ENCODE measurements around the gene MBD6. TPM values are rescaled to one million over a fixed set of nuclear protein-coding genes. Genes with fewer than 3 reads are reported as not detected.

MBD6 gene

DNA sequence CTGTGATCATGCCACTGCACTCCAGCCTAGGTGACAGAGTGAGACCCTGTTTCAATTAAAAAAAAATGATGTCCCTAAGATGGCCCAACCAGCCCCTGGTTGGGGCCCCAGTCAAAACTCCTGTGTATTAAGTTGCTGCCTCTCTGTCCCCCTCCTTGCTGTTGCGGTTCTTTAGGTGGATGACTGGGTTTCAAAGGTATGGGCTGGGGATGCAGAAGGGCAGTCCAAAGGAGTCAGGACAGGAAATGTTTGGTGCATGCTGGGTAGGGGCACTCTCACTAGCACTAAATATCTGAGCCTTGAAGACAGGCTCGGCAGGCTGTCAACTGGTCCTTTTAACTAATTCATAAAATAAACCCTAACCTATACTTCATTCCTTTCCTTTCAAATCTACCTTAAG is 56.4 kb downstream of the MBD6 start:
- H3K4me3 ChIP-seq (replicated peaks; ENCODE audit: insufficient read depth, low read length): no peak overlapping the region
- TF ChIP-seq, protein P1, sequence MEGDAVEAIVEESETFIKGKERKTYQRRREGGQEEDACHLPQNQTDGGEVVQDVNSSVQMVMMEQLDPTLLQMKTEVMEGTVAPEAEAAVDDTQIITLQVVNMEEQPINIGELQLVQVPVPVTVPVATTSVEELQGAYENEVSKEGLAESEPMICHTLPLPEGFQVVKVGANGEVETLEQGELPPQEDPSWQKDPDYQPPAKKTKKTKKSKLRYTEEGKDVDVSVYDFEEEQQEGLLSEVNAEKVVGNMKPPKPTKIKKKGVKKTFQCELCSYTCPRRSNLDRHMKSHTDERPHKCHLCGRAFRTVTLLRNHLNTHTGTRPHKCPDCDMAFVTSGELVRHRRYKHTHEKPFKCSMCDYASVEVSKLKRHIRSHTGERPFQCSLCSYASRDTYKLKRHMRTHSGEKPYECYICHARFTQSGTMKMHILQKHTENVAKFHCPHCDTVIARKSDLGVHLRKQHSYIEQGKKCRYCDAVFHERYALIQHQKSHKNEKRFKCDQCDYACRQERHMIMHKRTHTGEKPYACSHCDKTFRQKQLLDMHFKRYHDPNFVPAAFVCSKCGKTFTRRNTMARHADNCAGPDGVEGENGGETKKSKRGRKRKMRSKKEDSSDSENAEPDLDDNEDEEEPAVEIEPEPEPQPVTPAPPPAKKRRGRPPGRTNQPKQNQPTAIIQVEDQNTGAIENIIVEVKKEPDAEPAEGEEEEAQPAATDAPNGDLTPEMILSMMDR (IDR thresholded peaks at IDR 0.05; ENCODE audit: insufficient read depth, low read length): no peak
- no peak for TF ChIP-seq SPI1 (IDR thresholded peaks at IDR 0.05; ENCODE audit: borderline replicate concordance, low read depth)
- TF ChIP-seq, protein P2, sequence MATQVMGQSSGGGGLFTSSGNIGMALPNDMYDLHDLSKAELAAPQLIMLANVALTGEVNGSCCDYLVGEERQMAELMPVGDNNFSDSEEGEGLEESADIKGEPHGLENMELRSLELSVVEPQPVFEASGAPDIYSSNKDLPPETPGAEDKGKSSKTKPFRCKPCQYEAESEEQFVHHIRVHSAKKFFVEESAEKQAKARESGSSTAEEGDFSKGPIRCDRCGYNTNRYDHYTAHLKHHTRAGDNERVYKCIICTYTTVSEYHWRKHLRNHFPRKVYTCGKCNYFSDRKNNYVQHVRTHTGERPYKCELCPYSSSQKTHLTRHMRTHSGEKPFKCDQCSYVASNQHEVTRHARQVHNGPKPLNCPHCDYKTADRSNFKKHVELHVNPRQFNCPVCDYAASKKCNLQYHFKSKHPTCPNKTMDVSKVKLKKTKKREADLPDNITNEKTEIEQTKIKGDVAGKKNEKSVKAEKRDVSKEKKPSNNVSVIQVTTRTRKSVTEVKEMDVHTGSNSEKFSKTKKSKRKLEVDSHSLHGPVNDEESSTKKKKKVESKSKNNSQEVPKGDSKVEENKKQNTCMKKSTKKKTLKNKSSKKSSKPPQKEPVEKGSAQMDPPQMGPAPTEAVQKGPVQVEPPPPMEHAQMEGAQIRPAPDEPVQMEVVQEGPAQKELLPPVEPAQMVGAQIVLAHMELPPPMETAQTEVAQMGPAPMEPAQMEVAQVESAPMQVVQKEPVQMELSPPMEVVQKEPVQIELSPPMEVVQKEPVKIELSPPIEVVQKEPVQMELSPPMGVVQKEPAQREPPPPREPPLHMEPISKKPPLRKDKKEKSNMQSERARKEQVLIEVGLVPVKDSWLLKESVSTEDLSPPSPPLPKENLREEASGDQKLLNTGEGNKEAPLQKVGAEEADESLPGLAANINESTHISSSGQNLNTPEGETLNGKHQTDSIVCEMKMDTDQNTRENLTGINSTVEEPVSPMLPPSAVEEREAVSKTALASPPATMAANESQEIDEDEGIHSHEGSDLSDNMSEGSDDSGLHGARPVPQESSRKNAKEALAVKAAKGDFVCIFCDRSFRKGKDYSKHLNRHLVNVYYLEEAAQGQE (IDR thresholded peaks at IDR 0.05; ENCODE audit: insufficient replicate concordance, low read depth): no peak
- no peak for TF ChIP-seq GABPA (IDR thresholded peaks at IDR 0.05; ENCODE audit: low read depth)
- TF ChIP-seq POLR2AphosphoS5 (IDR thresholded peaks at IDR 0.05; ENCODE audit: low read depth): no peak
- no peaks in the 10 kb centered on the region for H3K27me3 ChIP-seq (ENCODE audit: insufficient read depth, poor library complexity, severe bottlenecking)
- DNase-seq (ENCODE audit: low read depth in 1 of 2, low spot score in 1 of 2): no peak
- H3K27ac ChIP-seq (replicated peaks): no peak overlapping the region

Small RNA genes within 50 kb of the gene (microRNA-seq; reads per million reads assigned to microRNA genes)
- 5.7 reads per million, percentile 17 among the genes with 10 or more reads in this experiment for gene MIR616
- not detected for gene MIR6758

Data from HL-60 (cell line).